H54 (cell line): ENCODE data around the gene SNAP91.
"Not testable (repeated sequence)": the region's sequence is repeated elsewhere in the genome, so short reads cannot be mapped to it uniquely, and the experiment has no call there.

Source experiments
- DNase-seq: peaks from one replicate; pipeline ENCODE4 v3.0.0; 2011; ENCODE audit warnings: low spot score, mixed read lengths; ENCODE audit not compliant: insufficient read length
- FAIRE-seq: peaks from 3 replicates; lab custom pipeline; 2011; peaks lifted over from hg19 to GRCh38; lab: Jason Lieb, UNC
- POLR2A ChIP-seq: IDR thresholded peaks from 2 replicates; pipeline ENCODE4 v1.6.1; 2011; ENCODE audit warnings: low read depth, mild to moderate bottlenecking, low read length

The SNAP91 gene

GRCh38 chr6:83707829-83708545, 914 bp downstream of the SNAP91 start:
- TF ChIP-seq POLR2A, result no peak
- no peak for FAIRE-seq
- no peak for DNase-seq

GRCh38 chr6:83702749-83703148, 6.2 kb downstream of the SNAP91 start:
- no peak for FAIRE-seq
- TF ChIP-seq POLR2A, result no peak
- no peak for DNase-seq

- no peak for FAIRE-seq
- no peak for DNase-seq
- TF ChIP-seq POLR2A, result no peak
Observed at GRCh38 chr6:83702077-83702476, 6.8 kb downstream of the SNAP91 start.

GRCh38 chr6:83696674-83697073, 12.2 kb downstream of the SNAP91 start:
- TF ChIP-seq POLR2A, result no peak
- DNase-seq (no peak), FAIRE-seq (no peak)

GRCh38 chr6:83685481-83685880, 23.4 kb downstream of the SNAP91 start:
- FAIRE-seq (no peak), DNase-seq (no peak)
- TF ChIP-seq POLR2A, result no peak

- FAIRE-seq (no peak), DNase-seq (no peak)
- no peak for TF ChIP-seq POLR2A
Observed at GRCh38 chr6:83677791-83678190, 31.1 kb downstream of the SNAP91 start.

- no peak for FAIRE-seq
- no peak for DNase-seq
- TF ChIP-seq POLR2A, result no peak
Observed at GRCh38 chr6:83637953-83638352, 70.9 kb downstream of the SNAP91 start.

- no peak for TF ChIP-seq POLR2A
- DNase-seq (no peak), FAIRE-seq (no peak)
Observed at GRCh38 chr6:83636800-83637199, 72.1 kb downstream of the SNAP91 start.

- DNase-seq, result no peak
- FAIRE-seq, result no peak
- TF ChIP-seq POLR2A, result no peak
Observed at GRCh38 chr6:83633609-83634008, 75.3 kb downstream of the SNAP91 start.

- TF ChIP-seq POLR2A, result no peak
- no peak for FAIRE-seq
- no peak for DNase-seq
Observed at GRCh38 chr6:83633149-83633548, 75.8 kb downstream of the SNAP91 start.

GRCh38 chr6:83629908-83630307, 79.0 kb downstream of the SNAP91 start:
- not testable (repeated sequence) for FAIRE-seq, DNase-seq

- FAIRE-seq, result peak; percentile 70
- peak; percentile 5 for DNase-seq
- TF ChIP-seq POLR2A, result no peak
Observed at GRCh38 chr6:83615025-83615999, 93.6 kb downstream of the SNAP91 start.

GRCh38 chr6:83613378-83613777, 95.5 kb downstream of the SNAP91 start:
- no peak for FAIRE-seq
- DNase-seq, result no peak
- no peak for TF ChIP-seq POLR2A

GRCh38 chr6:83609248-83609647, 99.7 kb downstream of the SNAP91 start:
- no peak for FAIRE-seq
- DNase-seq, result no peak
- TF ChIP-seq POLR2A, result no peak

GRCh38 chr6:83605517-83605916, 103.4 kb downstream of the SNAP91 start:
- FAIRE-seq (no peak), DNase-seq (no peak)
- TF ChIP-seq POLR2A, result no peak
